Measurements from ENCODE around the gene ZBTB7C.

Gene ZBTB7C

DNA sequence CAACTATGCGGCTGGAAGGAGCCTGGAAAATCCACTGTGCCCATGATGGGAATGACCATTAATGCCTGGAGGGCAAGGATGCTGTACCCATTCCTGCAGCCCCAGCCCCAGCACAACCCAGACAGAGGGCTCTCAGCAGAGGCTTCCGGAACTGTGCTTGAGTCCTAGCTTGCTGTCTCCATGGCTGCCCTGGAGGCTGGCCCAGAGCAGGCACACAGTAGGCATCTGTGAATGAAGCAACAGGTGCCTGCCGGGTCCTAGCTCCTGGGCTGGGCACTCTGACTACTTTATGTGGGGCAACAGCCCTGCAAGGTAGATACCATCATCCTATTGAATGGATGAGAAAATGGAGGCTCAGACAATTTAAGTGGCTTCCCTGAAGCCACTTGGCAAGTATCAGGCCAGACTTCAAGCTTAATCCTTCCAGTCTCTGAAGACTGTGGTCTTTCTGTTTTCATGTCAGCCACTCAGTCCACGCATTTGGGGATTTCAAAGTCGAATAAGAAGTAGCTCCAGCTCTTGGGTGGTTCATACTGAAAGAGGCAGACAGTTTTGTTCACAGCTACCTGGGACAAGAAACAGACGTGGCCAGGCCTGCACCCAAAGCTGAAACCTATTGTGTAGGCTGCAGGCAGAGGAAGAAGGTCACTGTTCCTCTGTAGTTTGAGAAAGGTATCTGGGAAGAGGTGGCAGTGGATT, 237.5 kb downstream of the ZBTB7C start:
- H2AFZ ChIP-seq (ENCODE audit: low read depth, low read length, severe bottlenecking) = no peak overlapping the region
- H3K9ac ChIP-seq (ENCODE audit: low read length) = no peak overlapping the region
- H3K9me3 ChIP-seq (ENCODE audit: insufficient read depth, low read length) = no peaks in the 10 kb centered on the region
- H3K4me3 ChIP-seq (ENCODE audit: insufficient read depth, low read length, poor library complexity, severe bottlenecking) = no peak overlapping the region
- no peak overlapping the region for H3K27ac ChIP-seq (ENCODE audit: low read depth, low read length)
- H3K36me3 ChIP-seq (ENCODE audit: low read length) = no peaks in the 10 kb centered on the region
- H3K79me2 ChIP-seq (ENCODE audit: insufficient read depth, low read length) = no peaks in the 10 kb centered on the region
- no peaks in the 10 kb centered on the region for H3K9me2 ChIP-seq (replicated peaks; ENCODE audit: insufficient read depth, low read length)
- H3F3A ChIP-seq (ENCODE audit: insufficient read depth) = no peaks in the 10 kb centered on the region
- no peaks in the 10 kb centered on the region for H4K20me1 ChIP-seq (ENCODE audit: low read depth, low read length)
- H3K4me2 ChIP-seq (ENCODE audit: low read depth, low read length, poor library complexity, severe bottlenecking) = no peak overlapping the region
- no peaks in the 10 kb centered on the region for H3K27me3 ChIP-seq (ENCODE audit: low read length)
- TF ChIP-seq, protein P1, sequence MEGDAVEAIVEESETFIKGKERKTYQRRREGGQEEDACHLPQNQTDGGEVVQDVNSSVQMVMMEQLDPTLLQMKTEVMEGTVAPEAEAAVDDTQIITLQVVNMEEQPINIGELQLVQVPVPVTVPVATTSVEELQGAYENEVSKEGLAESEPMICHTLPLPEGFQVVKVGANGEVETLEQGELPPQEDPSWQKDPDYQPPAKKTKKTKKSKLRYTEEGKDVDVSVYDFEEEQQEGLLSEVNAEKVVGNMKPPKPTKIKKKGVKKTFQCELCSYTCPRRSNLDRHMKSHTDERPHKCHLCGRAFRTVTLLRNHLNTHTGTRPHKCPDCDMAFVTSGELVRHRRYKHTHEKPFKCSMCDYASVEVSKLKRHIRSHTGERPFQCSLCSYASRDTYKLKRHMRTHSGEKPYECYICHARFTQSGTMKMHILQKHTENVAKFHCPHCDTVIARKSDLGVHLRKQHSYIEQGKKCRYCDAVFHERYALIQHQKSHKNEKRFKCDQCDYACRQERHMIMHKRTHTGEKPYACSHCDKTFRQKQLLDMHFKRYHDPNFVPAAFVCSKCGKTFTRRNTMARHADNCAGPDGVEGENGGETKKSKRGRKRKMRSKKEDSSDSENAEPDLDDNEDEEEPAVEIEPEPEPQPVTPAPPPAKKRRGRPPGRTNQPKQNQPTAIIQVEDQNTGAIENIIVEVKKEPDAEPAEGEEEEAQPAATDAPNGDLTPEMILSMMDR (IDR thresholded peaks at IDR 0.05; ENCODE audit: insufficient read depth, low read length, poor library complexity, severe bottlenecking) = no peak
- no peak for TF ChIP-seq EZH2phosphoT487 (conservative IDR thresholded peaks at IDR 0.05; ENCODE audit: low read length)

DNA sequence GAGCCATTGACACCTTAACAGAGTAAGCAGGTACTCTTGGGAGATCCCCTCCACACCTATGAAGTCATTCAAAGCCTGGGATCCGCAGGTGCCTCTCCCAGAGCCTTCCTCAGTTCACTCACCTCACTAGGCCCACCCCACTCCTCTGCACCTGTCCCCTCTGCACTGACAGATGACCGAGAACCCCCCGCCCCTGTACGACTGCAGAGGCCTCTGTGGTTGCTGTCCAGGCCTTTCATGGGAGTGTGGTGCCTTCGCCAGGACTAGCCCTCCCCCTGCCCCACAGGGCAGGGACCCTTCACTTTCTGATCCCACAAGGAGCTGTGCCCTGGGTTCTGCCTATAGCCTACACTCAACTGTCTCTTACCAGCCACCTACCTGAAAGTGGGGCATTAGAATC, 238.5 kb downstream of the ZBTB7C start:
- Histone ChIP-seq H3K9me2 (replicated peaks; ENCODE audit: insufficient read depth, low read length) (no peaks in the 10 kb centered on the region), H3F3A (ENCODE audit: insufficient read depth) (no peaks in the 10 kb centered on the region), H3K4me3 (ENCODE audit: insufficient read depth, low read length, poor library complexity, severe bottlenecking) (no peak overlapping the region), H3K4me2 (ENCODE audit: low read depth, low read length, poor library complexity, severe bottlenecking) (no peak overlapping the region), H3K27me3 (ENCODE audit: low read length) (no peaks in the 10 kb centered on the region), H3K9me3 (ENCODE audit: insufficient read depth, low read length) (no peaks in the 10 kb centered on the region), H3K27ac (ENCODE audit: low read depth, low read length) (no peak overlapping the region), H3K79me2 (ENCODE audit: insufficient read depth, low read length) (no peaks in the 10 kb centered on the region), H4K20me1 (ENCODE audit: low read depth, low read length) (no peaks in the 10 kb centered on the region), H3K36me3 (ENCODE audit: low read length) (no peaks in the 10 kb centered on the region), H2AFZ (ENCODE audit: low read depth, low read length, severe bottlenecking) (no peak overlapping the region), H3K9ac (ENCODE audit: low read length) (no peak overlapping the region)
- TF ChIP-seq, protein P1 (IDR thresholded peaks at IDR 0.05; ENCODE audit: insufficient read depth, low read length, poor library complexity, severe bottlenecking) = no peak
- TF ChIP-seq EZH2phosphoT487 (conservative IDR thresholded peaks at IDR 0.05; ENCODE audit: low read length) = no peak

DNA sequence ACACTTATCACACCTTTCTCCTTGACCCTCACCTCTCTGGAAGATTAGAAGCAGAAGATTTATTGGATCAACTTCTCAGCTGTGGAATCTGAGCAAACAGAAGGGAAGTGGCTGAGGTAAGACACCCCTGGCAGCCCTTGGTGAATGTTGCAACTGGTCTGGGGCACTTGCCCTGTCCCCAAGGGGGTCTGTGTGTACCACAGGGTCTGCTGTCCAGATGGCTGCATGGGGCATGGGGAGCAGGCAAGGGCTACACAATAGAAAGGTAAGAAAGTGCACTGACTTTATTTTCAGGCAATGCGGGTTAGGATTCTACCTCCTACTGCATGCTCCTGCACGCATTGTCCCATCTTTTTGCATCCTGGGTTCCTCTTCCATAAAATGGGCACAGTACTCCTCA, 240.3 kb downstream of the ZBTB7C start:
- Histone ChIP-seq H3K9me2 (replicated peaks; ENCODE audit: insufficient read depth, low read length) (no peaks in the 10 kb centered on the region), H3K27me3 (ENCODE audit: low read length) (no peaks in the 10 kb centered on the region), H3F3A (ENCODE audit: insufficient read depth) (no peaks in the 10 kb centered on the region), H3K36me3 (ENCODE audit: low read length) (no peaks in the 10 kb centered on the region), H3K4me3 (ENCODE audit: insufficient read depth, low read length, poor library complexity, severe bottlenecking) (no peak overlapping the region), H3K27ac (ENCODE audit: low read depth, low read length) (no peak overlapping the region), H3K79me2 (ENCODE audit: insufficient read depth, low read length) (no peaks in the 10 kb centered on the region), H3K9ac (ENCODE audit: low read length) (no peak overlapping the region), H4K20me1 (ENCODE audit: low read depth, low read length) (no peaks in the 10 kb centered on the region), H3K4me2 (ENCODE audit: low read depth, low read length, poor library complexity, severe bottlenecking) (no peak overlapping the region), H3K9me3 (ENCODE audit: insufficient read depth, low read length) (no peaks in the 10 kb centered on the region), H2AFZ (ENCODE audit: low read depth, low read length, severe bottlenecking) (no peak overlapping the region)
- TF ChIP-seq, protein P1 (IDR thresholded peaks at IDR 0.05; ENCODE audit: insufficient read depth, low read length, poor library complexity, severe bottlenecking) = no peak
- no peak for TF ChIP-seq EZH2phosphoT487 (conservative IDR thresholded peaks at IDR 0.05; ENCODE audit: low read length)

Measured in SU-DHL-6 (cell line).